Trophoblast cell (in vitro differentiated cells and primary cell): ENCODE results near the gene ACVRL1.

Experiments
- DNase-seq, 2 donors: peaks; one replicate each; pipeline ENCODE4 v3.0.0-alpha.2; 2016
- H2AFZ ChIP-seq: 2 replicates; pipeline ENCODE4 v1.6.1; 2013; ENCODE audit warnings: low read length, moderate library complexity, mild to moderate bottlenecking; ENCODE audit not compliant: insufficient read depth, poor library complexity
- H2AK5ac ChIP-seq: 2 replicates; pipeline ENCODE4 v1.6.1; 2013; ENCODE audit warnings: mild to moderate bottlenecking, low read length
- H2BK120ac ChIP-seq: 2 replicates; pipeline ENCODE4 v1.6.1; 2013; ENCODE audit warnings: low read length, mild to moderate bottlenecking, moderate library complexity; ENCODE audit not compliant: insufficient read depth, poor library complexity
- H2BK12ac ChIP-seq: 2 replicates; pipeline ENCODE4 v1.6.1; 2013; ENCODE audit warnings: mild to moderate bottlenecking, low read length, moderate library complexity
- H2BK5ac ChIP-seq: 2 replicates; pipeline ENCODE4 v1.6.1; 2013; ENCODE audit warnings: low read length, low read depth, moderate library complexity, mild to moderate bottlenecking; ENCODE audit not compliant: poor library complexity
- H3K14ac ChIP-seq: 2 replicates; pipeline ENCODE4 v1.6.1; 2013; ENCODE audit warnings: mild to moderate bottlenecking, low read length
- H3K18ac ChIP-seq: 2 replicates; pipeline ENCODE4 v1.6.1; 2013; ENCODE audit warnings: mild to moderate bottlenecking, low read length
- H3K23ac ChIP-seq: 2 replicates; pipeline ENCODE4 v1.6.1; 2013; ENCODE audit warnings: low read length
- H3K27ac ChIP-seq: 2 replicates; pipeline ENCODE4 v1.5.1; 2013; ENCODE audit warnings: low read depth, mild to moderate bottlenecking, inconsistent platforms, low read length, moderate library complexity
- H3K27me3 ChIP-seq: 2 replicates; pipeline ENCODE4 v1.6.1; 2013; ENCODE audit warnings: inconsistent platforms, mild to moderate bottlenecking, low read length, moderate library complexity; ENCODE audit not compliant: insufficient read depth
- H3K36me3 ChIP-seq, 2 experiments: 1 replicate in 1 of 2; 2 replicates in 1 of 2; pipeline ENCODE4 v1.6.1; 2013; ENCODE audit warnings: low read length in 2 of 2, mild to moderate bottlenecking in 2 of 2, moderate library complexity in 1 of 2; ENCODE audit not compliant: insufficient read depth in 2 of 2, control insufficient read depth in 1 of 2
- H3K4ac ChIP-seq: 2 replicates; pipeline ENCODE4 v1.6.1; 2013; ENCODE audit warnings: low read depth, mild to moderate bottlenecking, low read length, moderate library complexity
- H3K4me1 ChIP-seq, 2 experiments: 1 replicate in 1 of 2; 2 replicates in 1 of 2; pipeline ENCODE4 v1.6.1; 2013; ENCODE audit warnings: low read length in 2 of 2, mild to moderate bottlenecking in 2 of 2, moderate library complexity in 1 of 2; ENCODE audit not compliant: insufficient read depth in 2 of 2, control insufficient read depth in 1 of 2
- H3K4me2 ChIP-seq: 2 replicates; pipeline ENCODE4 v1.6.1; 2013; ENCODE audit warnings: inconsistent platforms, mild to moderate bottlenecking, low read length, moderate library complexity
- H3K4me3 ChIP-seq: 2 replicates; pipeline ENCODE4 v1.5.1; 2013; ENCODE audit warnings: mild to moderate bottlenecking, low read depth, low read length, inconsistent platforms
- H3K79me1 ChIP-seq: one replicate; pipeline ENCODE4 v1.6.1; 2013; ENCODE audit warnings: low read length
- H3K79me2 ChIP-seq: 2 replicates; pipeline ENCODE4 v1.6.1; 2013; ENCODE audit warnings: low read length, mild to moderate bottlenecking; ENCODE audit not compliant: control insufficient read depth, insufficient read depth, poor library complexity
- H3K9ac ChIP-seq: 2 replicates; pipeline ENCODE4 v1.6.1; 2013; ENCODE audit warnings: mild to moderate bottlenecking, low read length
- H3K9me3 ChIP-seq: 2 replicates; pipeline ENCODE4 v1.6.1; 2013; ENCODE audit warnings: low read depth, mild to moderate bottlenecking, control low read depth, inconsistent platforms, low read length; ENCODE audit not compliant: insufficient read depth
- H4K12ac ChIP-seq: 2 replicates; pipeline ENCODE4 v1.6.1; 2013; ENCODE audit warnings: low read depth, mild to moderate bottlenecking, low read length, moderate library complexity
- H4K8ac ChIP-seq: 2 replicates; pipeline ENCODE4 v1.6.1; 2013; ENCODE audit warnings: low read depth, mild to moderate bottlenecking, low read length, moderate library complexity
- H4K91ac ChIP-seq: one replicate; pipeline ENCODE4 v1.6.1; 2013; ENCODE audit warnings: low read depth, mild to moderate bottlenecking, low read length, moderate library complexity
- WGBS: extraction: QIAGEN DNeasy Blood & Tissue Kit; methylation state at CpG from one replicate; pipeline ENCODE4 v1.1.7; 2013; ENCODE audit warnings: missing lambda C conversion rate; ENCODE audit not compliant: insufficient read length, insufficient coverage; ENCODE audit errors: extremely low coverage; 5-methylcytosine and 5-hydroxymethylcytosine counted together

Gene ACVRL1

GRCh38 chr12:51874486-51874885 lies 32.8 kb upstream of the ACVRL1 start:
- DNase-seq = no peak
- peaks cover 3% of the 10 kb centered on the region for H3K79me1 ChIP-seq
- H4K8ac ChIP-seq = no peak overlapping the region
- H2AK5ac ChIP-seq = no peak overlapping the region
- no peak overlapping the region for H4K12ac ChIP-seq
- H3K27ac ChIP-seq = no peak overlapping the region
- H3K79me2 ChIP-seq = no peaks in the 10 kb centered on the region
- peaks cover 7 to 8% of the 10 kb centered on the region in 2 experiments for H3K4me1 ChIP-seq
- no peak overlapping the region for H3K4ac ChIP-seq
- H3K9me3 ChIP-seq = no peaks in the 10 kb centered on the region
- no peaks in the 10 kb centered on the region for H3K27me3 ChIP-seq
- no peaks in the 10 kb centered on the region for H3K36me3 ChIP-seq
- no peak overlapping the region for H2BK5ac ChIP-seq
- no peak overlapping the region for H2BK120ac ChIP-seq
- H4K91ac ChIP-seq = no peak overlapping the region
- H3K14ac ChIP-seq = no peak overlapping the region
- H3K18ac ChIP-seq = no peak overlapping the region
- H2BK12ac ChIP-seq = no peak overlapping the region
- H3K23ac ChIP-seq = no peak overlapping the region
- no peak overlapping the region for H3K4me3 ChIP-seq
- no peak overlapping the region for H2AFZ ChIP-seq
- no peak overlapping the region for H3K4me2 ChIP-seq
- H3K9ac ChIP-seq = no peak overlapping the region
- no CpG with 5 or more reads among the region's 4 CpGs for WGBS

- Histone ChIP-seq H3K14ac (no peak overlapping the region), H3K36me3 (no peaks in the 10 kb centered on the region), H2BK12ac (no peak overlapping the region), H3K4me3 (no peak overlapping the region), H3K4ac (no peak overlapping the region), H3K23ac (no peak overlapping the region), H2AFZ (no peak overlapping the region), H3K9ac (no peak overlapping the region), H2AK5ac (no peak overlapping the region), H4K91ac (no peak overlapping the region), H2BK5ac (no peak overlapping the region), H3K18ac (no peak overlapping the region), H3K27ac (no peak overlapping the region), H4K8ac (no peak overlapping the region), H3K4me1 (peaks cover 0 to under 1% of the 10 kb centered on the region in 2 experiments), H3K9me3 (no peaks in the 10 kb centered on the region), H3K4me2 (no peak overlapping the region), H4K12ac (no peak overlapping the region), H3K79me1 (no peaks in the 10 kb centered on the region), H3K79me2 (no peaks in the 10 kb centered on the region), H2BK120ac (no peak overlapping the region), H3K27me3 (no peaks in the 10 kb centered on the region)
- DNase-seq = peak in 1 of 2 donors; percentile 55
- WGBS = no CpG with 5 or more reads among the region's 3 CpGs
Measured at GRCh38 chr12:51879102-51879501, 28.2 kb upstream of the ACVRL1 start.

GRCh38 chr12:51883295-51883694 lies 24.0 kb upstream of the ACVRL1 start:
- H3K79me2 ChIP-seq = no peaks in the 10 kb centered on the region
- WGBS = no CpG with 5 or more reads among the region's 1 CpG
- H3K9ac ChIP-seq = no peak overlapping the region
- DNase-seq = no peak
- no peak overlapping the region for H3K4me2 ChIP-seq
- H3K14ac ChIP-seq = no peak overlapping the region
- no peak overlapping the region for H2BK5ac ChIP-seq
- no peak overlapping the region for H2BK12ac ChIP-seq
- H4K12ac ChIP-seq = no peak overlapping the region
- no peaks in the 10 kb centered on the region for H3K36me3 ChIP-seq
- no peak overlapping the region for H3K27ac ChIP-seq
- no peaks in the 10 kb centered on the region for H3K9me3 ChIP-seq
- no peak overlapping the region for H2AK5ac ChIP-seq
- H4K91ac ChIP-seq = no peak overlapping the region
- no peak overlapping the region for H4K8ac ChIP-seq
- no peak overlapping the region for H3K4me3 ChIP-seq
- no peaks in the 10 kb centered on the region for H3K79me1 ChIP-seq
- no peak overlapping the region for H3K23ac ChIP-seq
- H3K27me3 ChIP-seq = no peaks in the 10 kb centered on the region
- no peak overlapping the region for H3K4ac ChIP-seq
- peaks cover 0 to 6% of the 10 kb centered on the region in 2 experiments for H3K4me1 ChIP-seq
- no peak overlapping the region for H2AFZ ChIP-seq
- no peak overlapping the region for H2BK120ac ChIP-seq
- H3K18ac ChIP-seq = no peak overlapping the region

GRCh38 chr12:51883998-51884675 lies 23.2 kb upstream of the ACVRL1 start:
- H3K23ac ChIP-seq = no peak overlapping the region
- H2BK5ac ChIP-seq = no peak overlapping the region
- H2AK5ac ChIP-seq = no peak overlapping the region
- no peak overlapping the region for H2AFZ ChIP-seq
- no peak overlapping the region for H4K12ac ChIP-seq
- peak; percentile 36 to 56 for DNase-seq
- no peaks in the 10 kb centered on the region for H3K79me2 ChIP-seq
- peaks cover 0 to 6% of the 10 kb centered on the region in 2 experiments for H3K4me1 ChIP-seq
- no peaks in the 10 kb centered on the region for H3K27me3 ChIP-seq
- no peaks in the 10 kb centered on the region for H3K36me3 ChIP-seq
- no peak overlapping the region for H4K8ac ChIP-seq
- no peak overlapping the region for H3K18ac ChIP-seq
- no peak overlapping the region for H4K91ac ChIP-seq
- no peak overlapping the region for H3K14ac ChIP-seq
- no peaks in the 10 kb centered on the region for H3K9me3 ChIP-seq
- H3K4me3 ChIP-seq = no peak overlapping the region
- no peak overlapping the region for H2BK12ac ChIP-seq
- no CpG with 5 or more reads among the region's 4 CpGs for WGBS
- H3K9ac ChIP-seq = no peak overlapping the region
- H3K79me1 ChIP-seq = no peaks in the 10 kb centered on the region
- no peak overlapping the region for H3K27ac ChIP-seq
- no peak overlapping the region for H3K4me2 ChIP-seq
- no peak overlapping the region for H2BK120ac ChIP-seq
- no peak overlapping the region for H3K4ac ChIP-seq
